ENCODE data around the gene RER1. TPM values are rescaled to one million over a fixed set of nuclear protein-coding genes. Genes with fewer than 3 reads are reported as not detected.

The RER1 gene
- polyA plus RNA-seq, 1 experiment, result 324 TPM

DNA sequence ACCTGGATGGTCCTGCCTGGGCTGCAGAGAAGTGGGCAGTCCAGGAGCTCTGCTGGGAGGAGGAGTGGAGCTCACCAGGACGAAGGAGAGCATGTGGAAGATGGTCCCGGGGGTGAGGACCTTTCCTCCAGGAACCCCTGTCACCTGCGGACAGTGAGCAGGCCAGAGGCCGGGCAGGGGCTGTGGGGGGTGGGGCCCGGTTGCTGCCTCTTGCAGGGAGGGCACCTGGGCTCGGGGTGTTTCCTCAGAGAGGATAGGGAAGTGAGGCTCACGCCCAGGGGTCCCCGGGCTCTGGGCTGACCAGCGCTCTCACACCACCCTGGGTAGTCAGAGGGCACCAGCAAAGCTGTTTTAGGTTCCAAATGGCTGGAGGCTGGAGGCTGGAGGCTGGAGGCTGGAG lies 43.5 kb downstream of the RER1 start:
- TF ChIP-seq, protein P1, sequence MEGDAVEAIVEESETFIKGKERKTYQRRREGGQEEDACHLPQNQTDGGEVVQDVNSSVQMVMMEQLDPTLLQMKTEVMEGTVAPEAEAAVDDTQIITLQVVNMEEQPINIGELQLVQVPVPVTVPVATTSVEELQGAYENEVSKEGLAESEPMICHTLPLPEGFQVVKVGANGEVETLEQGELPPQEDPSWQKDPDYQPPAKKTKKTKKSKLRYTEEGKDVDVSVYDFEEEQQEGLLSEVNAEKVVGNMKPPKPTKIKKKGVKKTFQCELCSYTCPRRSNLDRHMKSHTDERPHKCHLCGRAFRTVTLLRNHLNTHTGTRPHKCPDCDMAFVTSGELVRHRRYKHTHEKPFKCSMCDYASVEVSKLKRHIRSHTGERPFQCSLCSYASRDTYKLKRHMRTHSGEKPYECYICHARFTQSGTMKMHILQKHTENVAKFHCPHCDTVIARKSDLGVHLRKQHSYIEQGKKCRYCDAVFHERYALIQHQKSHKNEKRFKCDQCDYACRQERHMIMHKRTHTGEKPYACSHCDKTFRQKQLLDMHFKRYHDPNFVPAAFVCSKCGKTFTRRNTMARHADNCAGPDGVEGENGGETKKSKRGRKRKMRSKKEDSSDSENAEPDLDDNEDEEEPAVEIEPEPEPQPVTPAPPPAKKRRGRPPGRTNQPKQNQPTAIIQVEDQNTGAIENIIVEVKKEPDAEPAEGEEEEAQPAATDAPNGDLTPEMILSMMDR (IDR thresholded peaks at IDR 0.05; ENCODE audit: low read depth, low read length), result no peak
- DNase-seq (ENCODE audit: low read depth, low spot score), result no peak
- no peak overlapping the region for H3K27ac ChIP-seq (ENCODE audit: low read depth, low read length)
- H3K27me3 ChIP-seq (ENCODE audit: control insufficient read depth, insufficient read depth, low read length), result peaks cover 44% of the 10 kb centered on the region
- CTCF ChIA-PET, result interaction anchor here (0.9 kb wide), 1 partner anchor 113 kb away, joined by 3 read pairs; no protein-coding TSS in a partner anchor
- H3K9me3 ChIP-seq (ENCODE audit: control insufficient read depth, insufficient read depth, low read length), result peaks cover 4% of the 10 kb centered on the region
- POLR2A ChIA-PET, result no interaction called here
- no peak overlapping the region for H3K4me3 ChIP-seq (ENCODE audit: low read depth, low read length)

DNA sequence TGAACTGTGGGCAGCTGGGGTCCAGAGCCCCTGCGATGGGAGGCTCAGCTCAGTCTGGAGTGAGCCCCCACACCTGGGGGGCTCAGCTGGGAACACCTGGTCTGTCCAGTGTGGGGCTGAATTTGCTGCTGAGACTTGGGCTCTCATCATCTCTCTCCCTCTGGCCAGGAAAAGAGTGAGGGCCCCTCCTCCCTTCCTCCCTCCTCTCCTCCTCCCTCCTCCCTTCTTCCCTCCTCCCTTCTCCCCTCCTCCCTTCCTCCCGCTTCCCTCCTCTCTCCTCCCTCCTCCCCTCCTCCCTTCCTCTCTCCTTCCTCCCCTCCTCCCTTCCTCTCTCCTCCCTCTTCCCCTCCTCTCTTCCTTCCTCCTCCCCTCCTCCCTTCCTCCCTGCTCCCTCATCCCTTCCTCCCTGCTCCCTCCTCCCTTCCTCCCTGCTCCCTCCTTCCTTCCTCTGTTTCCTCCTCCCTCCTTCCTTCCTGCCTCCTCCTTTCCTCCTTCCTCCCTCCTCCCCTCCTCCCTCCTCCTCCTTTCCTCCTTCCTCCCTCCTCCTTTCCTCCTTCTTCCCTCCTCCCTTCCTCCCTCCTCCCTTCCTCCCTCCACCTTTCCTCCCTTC lies 44.2 kb downstream of the RER1 start:
- Histone ChIP-seq H3K27ac (ENCODE audit: low read depth, low read length) (no peak overlapping the region), H3K27me3 (ENCODE audit: control insufficient read depth, insufficient read depth, low read length) (peaks cover 38% of the 10 kb centered on the region), H3K9me3 (ENCODE audit: control insufficient read depth, insufficient read depth, low read length) (peaks cover 6% of the 10 kb centered on the region; the same call in 1 of the 2 replicates), H3K4me3 (ENCODE audit: low read depth, low read length) (no peak overlapping the region)
- POLR2A ChIA-PET, result no interaction called here
- TF ChIP-seq, protein P1 (IDR thresholded peaks at IDR 0.05; ENCODE audit: low read depth, low read length), result no peak
- no peak for DNase-seq (ENCODE audit: low read depth, low spot score)
- CTCF ChIA-PET, result no interaction called here

DNA sequence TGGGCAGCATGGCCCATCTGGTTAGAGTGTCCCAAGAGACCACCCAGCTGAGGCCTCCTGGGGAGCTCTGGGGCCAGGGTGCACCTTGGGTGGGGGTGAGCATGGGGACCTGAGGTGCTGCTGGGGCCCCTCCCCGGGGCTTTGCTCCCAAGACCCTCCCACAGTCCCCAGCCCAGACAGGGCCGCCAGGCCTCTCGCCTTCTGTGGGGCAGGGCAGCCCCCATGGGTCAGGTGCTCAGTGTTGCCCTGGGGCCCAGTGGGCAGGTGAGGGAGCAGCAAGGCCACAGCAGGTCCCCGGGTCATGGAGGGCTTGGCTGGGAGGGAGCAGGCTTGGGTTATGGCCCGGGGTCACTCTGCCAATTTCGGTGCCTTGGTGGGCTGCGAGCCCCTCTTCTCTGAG lies 45.2 kb downstream of the RER1 start:
- no peak for DNase-seq (ENCODE audit: low read depth, low spot score)
- Histone ChIP-seq H3K4me3 (ENCODE audit: low read depth, low read length) (no peak overlapping the region), H3K27ac (ENCODE audit: low read depth, low read length) (no peak overlapping the region), H3K9me3 (ENCODE audit: control insufficient read depth, insufficient read depth, low read length) (peaks cover 6% of the 10 kb centered on the region; the same call in 1 of the 2 replicates), H3K27me3 (ENCODE audit: control insufficient read depth, insufficient read depth, low read length) (peaks cover 31% of the 10 kb centered on the region)
- TF ChIP-seq, protein P1 (IDR thresholded peaks at IDR 0.05; ENCODE audit: low read depth, low read length), result no peak
- ChIA-PET POLR2A (no interaction called here), CTCF (no interaction called here)

DNA sequence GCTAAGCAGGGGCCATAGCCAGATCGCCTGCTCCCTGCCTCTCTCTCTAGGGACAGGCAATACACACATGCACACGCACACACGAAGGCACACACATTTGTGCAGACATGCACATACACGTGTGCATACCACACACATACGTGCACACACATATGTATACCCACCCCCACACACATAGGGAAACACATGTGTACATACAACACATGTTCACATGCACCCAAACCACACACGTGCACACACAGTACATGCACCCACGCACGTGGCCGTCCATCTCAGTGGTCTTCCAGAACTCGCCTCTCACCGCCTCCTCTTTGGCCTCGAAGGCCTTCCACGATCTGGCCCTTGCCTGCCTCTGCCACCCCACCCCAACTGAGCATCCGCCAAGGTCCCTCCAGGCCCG lies 46.0 kb downstream of the RER1 start:
- Histone ChIP-seq H3K27ac (ENCODE audit: low read depth, low read length) (no peak overlapping the region), H3K9me3 (ENCODE audit: control insufficient read depth, insufficient read depth, low read length) (peaks cover 6% of the 10 kb centered on the region; the same call in 1 of the 2 replicates), H3K4me3 (ENCODE audit: low read depth, low read length) (no peak overlapping the region), H3K27me3 (ENCODE audit: control insufficient read depth, insufficient read depth, low read length) (peaks cover 30% of the 10 kb centered on the region)
- TF ChIP-seq, protein P1 (IDR thresholded peaks at IDR 0.05; ENCODE audit: low read depth, low read length), result no peak
- ChIA-PET POLR2A (no interaction called here), CTCF (no interaction called here)
- no peak for DNase-seq (ENCODE audit: low read depth, low spot score)

DNA sequence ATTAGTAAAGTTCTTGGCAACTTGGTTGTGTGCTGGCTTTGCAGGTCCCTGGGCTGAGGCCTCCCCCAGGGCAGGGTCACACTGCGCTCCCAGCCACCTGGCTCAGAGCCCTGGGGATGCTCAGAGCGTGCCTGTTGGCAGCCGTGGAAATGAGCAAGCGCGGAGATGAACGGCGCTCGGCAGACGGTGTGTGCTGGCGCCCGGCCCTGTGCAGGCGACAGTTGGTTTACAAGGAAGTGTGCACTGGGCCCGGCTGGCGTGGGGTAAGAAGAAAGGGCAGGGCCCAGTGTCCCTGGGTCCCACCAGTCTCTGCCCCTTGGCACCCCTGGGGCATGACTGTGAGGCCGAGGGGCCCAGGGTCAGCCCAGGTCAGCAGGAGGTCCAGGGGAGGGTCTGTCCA lies 46.4 kb downstream of the RER1 start:
- no peak for DNase-seq (ENCODE audit: low read depth, low spot score)
- TF ChIP-seq, protein P1 (IDR thresholded peaks at IDR 0.05; ENCODE audit: low read depth, low read length), result no peak
- no peak overlapping the region for H3K27ac ChIP-seq (ENCODE audit: low read depth, low read length)
- H3K4me3 ChIP-seq (ENCODE audit: low read depth, low read length), result no peak overlapping the region
- CTCF ChIA-PET, result no interaction called here
- H3K9me3 ChIP-seq (ENCODE audit: control insufficient read depth, insufficient read depth, low read length), result peaks cover 6% of the 10 kb centered on the region; the same call in 1 of the 2 replicates
- POLR2A ChIA-PET, result no interaction called here
- H3K27me3 ChIP-seq (ENCODE audit: control insufficient read depth, insufficient read depth, low read length), result peaks cover 30% of the 10 kb centered on the region
